Stimulated activated CD4-positive, alpha-beta T cell treated with anti-CD3 and anti-CD28 coated beads, Interleukin-4, amount 100 ng/mL, for 48 hours (primary cell): ENCODE results near the gene CMYA5.

ENCODE experiments used
- DNase-seq, 2 donors: peaks; one replicate each; pipeline ENCODE4 v3.0.0-alpha.2; 2020; ENCODE audit warnings: low read depth in 2 of 2

The CMYA5 gene

DNA sequence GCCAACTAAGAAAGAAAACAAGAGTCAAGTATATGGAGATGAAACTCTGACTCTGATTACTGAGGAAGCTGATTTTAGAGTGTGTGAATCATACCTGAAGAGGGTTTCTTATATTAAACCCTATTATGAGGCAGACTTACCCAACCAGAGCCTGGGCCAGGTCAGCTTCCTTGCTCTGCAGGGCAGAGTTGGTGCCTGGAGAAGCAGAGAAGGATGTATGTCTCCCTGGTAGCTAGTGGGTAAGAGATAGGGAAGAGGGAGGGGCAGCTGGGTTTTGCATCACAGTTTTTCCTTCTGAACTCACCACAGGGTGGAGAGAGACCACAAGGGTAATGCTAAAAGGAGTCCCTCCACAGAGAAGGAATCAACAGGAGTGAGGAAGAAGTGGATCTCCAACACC, 104.1 kb downstream of the CMYA5 start:
- DNase-seq, result no peak

DNA sequence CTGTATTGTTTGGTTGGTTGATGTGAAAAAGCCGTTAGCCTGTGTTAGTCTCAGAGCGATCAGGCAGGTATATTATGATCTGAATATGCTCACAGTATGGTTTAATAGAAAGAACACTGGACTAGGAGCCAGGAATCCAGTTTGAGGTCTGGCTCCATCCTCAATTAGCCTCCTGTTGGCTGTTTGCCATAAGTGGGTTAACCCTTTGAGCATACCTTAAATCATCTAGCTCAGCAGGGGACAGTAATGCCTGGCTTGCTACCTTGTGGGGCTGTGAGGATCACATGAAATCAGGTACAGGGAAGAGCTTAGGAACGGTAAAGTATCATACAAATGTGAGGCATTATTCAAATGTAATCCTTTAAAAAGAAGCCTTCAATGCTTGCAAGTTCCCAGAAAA, 104.7 kb downstream of the CMYA5 start:
- DNase-seq, result no peak

DNA sequence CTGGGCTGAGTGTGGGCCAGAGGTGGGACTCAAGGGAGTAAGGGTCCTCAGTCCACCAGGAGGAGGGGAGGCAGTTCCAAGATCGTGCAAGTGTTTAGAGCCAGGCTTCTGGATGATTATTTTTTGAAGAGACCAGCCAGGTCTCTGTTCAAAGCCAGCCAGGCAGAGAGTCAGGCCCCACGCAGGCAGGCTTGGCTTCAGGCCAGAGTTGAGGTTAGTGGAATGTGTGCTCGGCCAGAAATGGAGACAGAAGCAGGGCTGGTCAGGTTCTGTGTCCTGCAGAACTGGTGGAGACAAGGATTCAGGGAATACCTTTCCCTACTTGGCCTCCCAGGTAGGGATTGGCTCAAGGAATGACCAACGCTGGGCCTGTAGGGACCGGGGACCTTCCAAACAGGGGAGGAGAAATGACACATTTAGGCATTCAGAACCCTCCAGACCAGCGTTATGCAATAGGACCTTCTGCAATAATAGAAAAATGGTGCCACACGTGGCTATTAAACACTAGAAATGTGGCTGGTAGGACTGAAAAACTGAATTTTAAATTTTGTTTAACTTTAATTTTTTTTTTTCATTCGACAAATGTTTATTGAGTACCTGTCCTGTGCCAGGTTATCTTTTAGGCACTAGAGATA, 106.2 kb downstream of the CMYA5 start:
- no peak for DNase-seq

DNA sequence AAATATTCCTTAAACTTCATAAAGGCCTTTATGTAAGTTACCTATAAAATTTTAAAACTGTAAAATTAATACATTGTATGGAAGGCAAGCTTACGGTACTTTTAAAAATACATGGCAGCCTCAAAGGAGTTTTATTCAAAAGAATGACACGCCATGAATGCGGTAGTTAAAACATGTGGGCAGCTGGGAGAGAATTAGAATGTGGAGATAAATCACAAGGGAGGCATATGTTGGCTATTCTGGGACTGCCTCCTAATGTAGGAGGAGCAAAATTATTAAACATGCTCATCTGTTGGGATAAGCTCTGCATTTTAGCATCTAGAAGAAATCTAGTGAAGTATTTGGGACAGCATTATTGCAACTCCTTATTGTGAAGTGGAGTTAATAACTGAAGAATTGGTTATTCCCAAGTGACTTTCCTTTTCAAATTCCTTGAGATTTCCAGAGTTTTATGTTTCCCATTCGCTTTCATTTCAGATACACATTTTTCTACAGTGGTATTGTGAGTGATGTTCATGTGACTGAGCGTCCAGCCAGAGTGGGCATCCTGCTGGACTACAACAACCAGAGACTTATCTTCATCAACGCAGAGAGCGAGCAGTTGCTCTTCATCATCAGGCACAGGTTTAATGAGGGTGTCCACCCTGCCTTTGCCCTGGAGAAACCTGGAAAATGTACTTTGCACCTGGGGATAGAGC, 109.4 kb downstream of the CMYA5 start:
- no peak for DNase-seq

DNA sequence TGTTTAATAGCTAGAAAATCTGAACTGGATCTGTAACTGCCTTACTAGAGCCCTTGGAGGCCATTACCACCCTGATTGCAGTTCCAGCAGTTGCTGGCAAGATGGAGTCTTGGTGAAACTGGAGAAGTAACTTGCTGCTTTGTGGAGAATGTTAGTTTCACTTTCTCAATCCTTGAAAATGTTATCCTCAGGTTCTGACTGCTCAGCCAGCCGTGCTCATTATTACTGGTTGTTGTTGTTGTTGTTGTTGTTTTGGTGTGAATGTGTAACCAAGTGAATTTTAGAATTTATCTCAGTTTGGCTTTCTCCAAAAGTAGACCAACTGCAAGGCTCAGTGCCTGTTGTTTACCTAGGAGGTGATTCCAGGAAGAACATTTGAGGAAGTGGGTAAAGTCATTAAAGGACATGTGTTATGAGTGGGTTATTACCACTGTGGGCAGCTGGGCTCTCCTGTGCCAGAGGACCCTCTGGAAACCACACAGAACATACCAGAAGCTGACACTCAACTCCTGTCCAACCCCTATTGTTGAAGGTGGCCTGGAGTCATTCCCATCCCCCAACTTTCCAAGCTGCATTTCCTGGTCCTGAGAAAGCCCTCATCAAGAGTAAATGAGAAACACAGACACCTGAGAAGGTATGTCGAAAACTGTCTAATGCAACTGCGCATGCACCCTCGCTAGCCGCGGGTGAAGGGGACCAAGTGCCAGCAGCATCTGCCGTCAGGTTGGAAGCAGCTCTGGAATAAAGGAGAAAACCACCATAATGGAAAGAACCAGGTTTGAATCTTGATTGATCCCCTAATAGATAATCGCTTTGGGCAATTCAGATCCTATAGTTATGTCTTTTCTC, 111.6 kb downstream of the CMYA5 start:
- no peak for DNase-seq

DNA sequence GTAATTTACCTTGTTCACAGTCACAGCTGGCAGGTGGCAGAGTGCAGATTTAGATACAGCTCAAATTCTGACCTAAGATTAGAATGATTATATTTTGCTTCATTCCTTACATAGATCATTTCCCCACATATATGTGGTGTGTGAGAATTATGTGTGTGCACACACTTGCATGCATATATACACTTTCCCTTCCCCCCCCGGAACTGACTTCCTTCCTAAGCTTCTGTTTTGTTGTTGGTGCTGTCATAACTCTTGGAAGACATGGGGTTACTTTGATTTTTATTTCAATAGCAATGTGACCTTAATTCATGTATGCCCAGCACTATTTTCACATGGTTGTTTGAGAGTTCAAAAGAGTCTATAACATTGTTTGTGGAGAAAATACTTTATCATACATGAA, 112.8 kb downstream of the CMYA5 start:
- DNase-seq, result no peak

DNA sequence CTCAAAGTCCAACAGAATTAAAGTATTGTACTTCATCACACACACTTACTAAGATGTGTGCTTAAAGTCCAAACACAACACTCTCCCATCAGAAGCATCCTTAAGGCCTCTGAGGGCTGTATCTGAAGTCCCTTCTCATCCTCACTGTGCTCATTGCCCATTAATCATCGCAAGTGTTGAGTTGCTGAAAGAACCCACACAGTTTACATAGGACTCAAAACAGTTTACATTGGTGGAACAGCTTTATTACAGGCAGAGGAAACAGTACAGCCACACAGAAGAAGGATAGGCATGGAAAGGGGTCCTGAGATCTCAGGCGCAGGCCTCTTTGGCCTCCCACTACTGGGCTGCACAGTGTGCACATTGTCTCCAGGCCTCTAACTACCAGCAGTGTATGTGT, 113.4 kb downstream of the CMYA5 start:
- no peak for DNase-seq

DNA sequence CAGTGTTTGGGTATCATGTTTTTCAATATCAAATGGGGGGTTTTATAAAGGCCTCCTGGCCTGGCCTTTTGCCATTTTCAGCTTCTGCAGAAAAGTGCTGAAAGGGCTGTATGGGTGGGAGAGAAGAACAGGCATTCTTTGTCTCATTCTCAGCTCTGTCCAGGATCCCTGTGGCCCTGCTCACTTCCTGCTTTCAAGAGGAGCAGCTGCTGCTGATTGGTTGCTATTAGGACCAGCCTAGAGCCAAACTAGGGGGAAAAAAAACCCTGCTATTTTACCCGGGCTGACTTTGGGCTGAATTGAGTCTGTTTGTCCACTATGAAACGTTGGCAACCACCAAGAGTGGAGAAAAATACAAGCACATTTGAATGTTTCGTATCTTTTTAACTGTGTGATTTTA, 117.1 kb downstream of the CMYA5 start:
- no peak for DNase-seq

DNA sequence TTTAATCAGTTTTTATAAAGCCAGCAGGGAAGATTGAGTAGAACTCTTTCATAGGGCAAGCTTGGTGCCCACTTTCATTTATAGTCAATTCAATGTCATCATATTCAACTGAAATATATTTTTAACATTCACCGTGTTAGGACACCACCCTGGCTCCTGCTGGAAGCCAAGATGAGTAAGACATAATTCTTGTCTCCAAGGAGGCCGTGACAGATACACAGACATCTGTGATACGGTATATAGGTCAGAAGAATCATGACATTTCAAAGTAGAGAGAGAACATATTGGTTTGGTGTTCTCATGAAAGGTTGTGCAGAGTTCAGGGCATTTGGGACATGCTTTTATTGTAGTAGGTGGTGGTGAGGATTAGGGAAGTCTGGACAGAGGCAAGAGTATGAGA, 120.1 kb downstream of the CMYA5 start:
- no peak for DNase-seq

DNA sequence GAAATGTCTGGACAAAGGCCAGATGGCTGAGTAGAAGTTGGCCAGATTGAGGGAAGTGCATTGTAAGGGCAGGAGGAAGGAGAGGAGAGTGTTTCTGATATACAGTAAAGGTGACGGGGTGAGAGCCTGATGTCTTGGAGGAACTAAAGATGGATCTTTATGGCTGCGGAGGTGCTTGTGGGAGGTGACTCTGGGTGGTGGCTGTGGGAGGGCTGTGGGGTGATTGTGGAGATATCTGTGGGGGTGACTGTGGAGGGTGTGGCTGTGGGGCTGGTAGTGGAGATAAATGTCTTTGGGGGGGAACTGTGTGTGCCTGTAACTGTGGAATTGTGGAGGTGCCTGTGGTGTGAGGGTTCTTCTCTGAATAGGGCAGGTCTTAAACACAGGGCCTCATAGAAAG, 121.4 kb downstream of the CMYA5 start:
- DNase-seq, result no peak

DNA sequence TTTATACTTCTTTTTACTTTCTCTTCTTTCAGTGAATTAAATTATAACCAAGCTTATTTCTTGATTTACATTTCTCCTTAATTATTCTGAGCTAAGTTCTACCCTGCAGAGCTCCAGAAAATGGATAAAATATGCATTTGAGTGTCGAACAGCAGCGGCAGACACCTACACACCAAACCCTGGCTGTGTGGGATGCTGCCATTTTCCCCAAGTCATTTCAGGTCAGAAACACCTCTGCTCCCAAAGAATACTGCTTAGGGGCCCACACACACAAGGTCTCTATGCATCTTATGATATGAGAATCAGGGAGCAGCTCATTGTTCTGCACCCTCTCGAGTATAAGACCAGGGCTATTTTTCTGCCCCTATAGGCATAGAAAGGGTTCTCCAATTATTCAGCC, 122.3 kb downstream of the CMYA5 start:
- DNase-seq, result no peak

DNA sequence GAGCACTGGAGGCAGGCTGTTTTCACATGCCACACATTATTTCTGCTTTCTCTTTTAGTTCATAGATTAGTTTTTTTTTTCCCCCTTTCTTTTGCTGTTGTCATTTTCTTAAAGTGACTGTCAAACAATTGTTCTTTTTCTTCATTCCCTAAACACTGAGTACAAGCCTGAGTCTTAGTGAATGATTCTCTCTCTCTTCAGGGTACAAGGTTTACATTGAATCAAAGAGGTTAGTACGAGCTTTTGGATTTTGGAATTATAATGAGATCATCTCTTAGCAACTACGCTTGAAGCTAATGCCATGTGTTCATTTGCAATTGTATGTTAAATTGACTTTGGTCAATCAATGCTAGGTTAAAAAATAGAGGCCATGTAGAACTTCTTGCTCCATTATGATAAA, 125.1 kb downstream of the CMYA5 start:
- no peak for DNase-seq

DNA sequence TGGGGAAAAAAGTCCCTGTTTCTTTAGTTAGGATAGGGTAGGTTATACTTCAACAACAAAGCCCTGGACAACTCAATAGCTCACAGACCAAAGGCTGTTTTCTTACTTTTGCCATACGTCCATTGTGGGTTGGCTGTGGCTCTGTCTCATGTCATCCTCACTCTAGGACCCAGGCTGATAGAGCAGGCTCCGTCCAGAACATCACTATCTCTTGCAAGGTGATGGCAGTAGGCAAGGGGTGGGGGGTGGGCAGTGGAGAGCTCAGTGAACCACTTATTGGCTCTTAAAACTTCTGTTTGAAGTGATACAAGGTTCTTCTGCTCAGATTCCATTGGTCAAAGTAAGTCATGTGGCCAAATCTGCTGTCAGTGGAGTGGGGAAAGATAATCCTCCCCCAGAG, 126.4 kb downstream of the CMYA5 start:
- no peak for DNase-seq

DNA sequence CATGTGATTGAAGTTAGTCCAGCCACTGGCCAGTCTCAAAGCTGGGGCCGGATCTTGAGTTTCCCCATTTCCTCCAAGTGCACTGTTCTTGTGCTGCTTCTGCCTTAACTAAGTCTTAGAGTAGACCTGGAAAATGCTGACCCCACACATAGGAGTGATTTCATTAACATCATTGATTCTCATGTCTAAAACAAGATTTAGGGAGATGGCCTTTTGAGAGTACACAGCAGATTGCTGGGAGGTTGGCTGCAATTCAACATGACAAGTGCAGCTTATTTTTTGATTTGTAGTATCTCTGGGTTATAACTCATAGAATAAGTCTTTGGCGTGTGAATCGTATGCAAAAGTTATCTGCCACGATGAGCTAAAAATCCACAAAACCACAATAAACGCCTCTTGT, 131.0 kb downstream of the CMYA5 start:
- DNase-seq, result no peak

DNA sequence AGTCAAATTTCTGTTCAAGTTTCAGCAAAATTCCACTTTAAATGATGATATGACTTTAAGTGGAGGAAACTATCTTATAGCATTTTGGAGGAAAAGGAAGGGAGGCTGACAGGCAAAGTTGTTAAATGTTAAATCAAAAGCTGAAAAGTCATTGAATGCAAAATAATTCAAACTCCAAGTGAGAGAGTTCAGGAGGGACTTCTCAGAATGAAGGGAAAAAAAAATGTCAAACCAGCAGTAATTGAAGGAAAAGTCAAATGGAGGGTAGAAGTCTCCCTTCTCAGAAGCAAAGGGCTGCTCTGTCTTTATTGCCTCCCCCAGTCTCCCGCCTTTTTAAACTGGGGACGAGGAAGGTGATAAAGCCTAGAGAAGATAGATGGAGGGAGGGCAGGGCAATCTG, 134.8 kb downstream of the CMYA5 start:
- no peak for DNase-seq

DNA sequence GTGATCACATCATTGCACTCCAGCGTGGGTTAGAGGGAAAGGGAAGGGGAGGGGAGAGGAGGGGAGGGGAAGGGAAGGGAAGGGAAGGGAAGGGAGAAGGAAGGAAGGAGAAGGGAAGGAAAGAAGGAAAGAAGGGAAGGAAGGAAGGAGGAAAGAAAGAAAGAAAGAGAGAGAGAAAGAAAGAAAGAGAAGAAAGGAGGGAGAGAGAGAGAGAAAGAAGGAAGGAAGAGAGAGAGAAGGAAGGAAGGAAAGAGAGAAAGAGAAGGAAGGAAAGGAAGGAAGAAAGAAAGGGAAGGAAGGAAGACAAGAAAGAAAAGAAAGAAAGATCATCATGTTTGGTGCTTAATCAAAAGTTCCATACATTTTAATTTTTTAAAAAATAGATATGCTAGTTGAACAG, 136.2 kb downstream of the CMYA5 start:
- DNase-seq, result no peak

DNA sequence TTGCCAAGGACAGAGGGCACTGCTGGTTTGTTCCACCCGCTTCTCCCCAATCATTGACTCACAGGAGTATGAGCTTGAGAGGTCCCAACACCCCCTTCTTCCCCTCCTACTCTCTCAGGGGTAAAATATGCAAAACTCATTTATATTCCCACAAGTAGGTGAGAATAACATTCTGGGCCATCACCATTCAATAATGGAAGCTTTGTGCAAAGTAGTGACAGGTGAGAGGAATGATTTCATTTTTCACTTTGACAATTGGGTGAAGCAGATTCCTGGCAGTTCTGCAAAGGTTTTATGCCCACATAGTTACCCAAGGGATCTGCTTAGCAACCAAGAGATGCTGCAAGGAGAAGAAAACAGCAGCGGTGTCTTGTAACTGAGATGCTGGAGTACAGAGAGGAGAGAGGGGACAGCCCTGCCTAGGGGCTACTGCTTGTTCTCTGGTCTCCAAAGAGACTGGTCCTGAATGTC, 137.6 kb downstream of the CMYA5 start:
- DNase-seq, result no peak

DNA sequence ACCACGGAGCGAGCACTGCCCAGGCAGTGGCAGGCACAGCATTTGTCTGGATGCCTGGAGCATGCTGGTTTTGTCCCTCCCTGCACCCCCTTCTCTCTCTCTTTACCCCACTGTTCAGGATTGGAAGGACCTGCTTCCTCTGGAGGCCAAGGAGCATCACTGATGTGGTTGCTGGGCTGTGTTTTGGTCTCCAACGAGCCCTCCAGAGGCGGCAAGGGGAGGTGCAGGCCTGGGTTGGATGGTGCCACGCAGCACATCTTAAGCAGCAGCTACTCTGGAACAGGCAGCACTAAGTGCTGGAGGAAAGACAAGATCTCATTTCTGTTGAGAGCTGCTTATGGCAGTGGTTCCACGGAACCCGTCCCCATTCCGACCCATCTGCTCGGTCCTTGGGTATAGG, 139.6 kb downstream of the CMYA5 start:
- no peak for DNase-seq

DNA sequence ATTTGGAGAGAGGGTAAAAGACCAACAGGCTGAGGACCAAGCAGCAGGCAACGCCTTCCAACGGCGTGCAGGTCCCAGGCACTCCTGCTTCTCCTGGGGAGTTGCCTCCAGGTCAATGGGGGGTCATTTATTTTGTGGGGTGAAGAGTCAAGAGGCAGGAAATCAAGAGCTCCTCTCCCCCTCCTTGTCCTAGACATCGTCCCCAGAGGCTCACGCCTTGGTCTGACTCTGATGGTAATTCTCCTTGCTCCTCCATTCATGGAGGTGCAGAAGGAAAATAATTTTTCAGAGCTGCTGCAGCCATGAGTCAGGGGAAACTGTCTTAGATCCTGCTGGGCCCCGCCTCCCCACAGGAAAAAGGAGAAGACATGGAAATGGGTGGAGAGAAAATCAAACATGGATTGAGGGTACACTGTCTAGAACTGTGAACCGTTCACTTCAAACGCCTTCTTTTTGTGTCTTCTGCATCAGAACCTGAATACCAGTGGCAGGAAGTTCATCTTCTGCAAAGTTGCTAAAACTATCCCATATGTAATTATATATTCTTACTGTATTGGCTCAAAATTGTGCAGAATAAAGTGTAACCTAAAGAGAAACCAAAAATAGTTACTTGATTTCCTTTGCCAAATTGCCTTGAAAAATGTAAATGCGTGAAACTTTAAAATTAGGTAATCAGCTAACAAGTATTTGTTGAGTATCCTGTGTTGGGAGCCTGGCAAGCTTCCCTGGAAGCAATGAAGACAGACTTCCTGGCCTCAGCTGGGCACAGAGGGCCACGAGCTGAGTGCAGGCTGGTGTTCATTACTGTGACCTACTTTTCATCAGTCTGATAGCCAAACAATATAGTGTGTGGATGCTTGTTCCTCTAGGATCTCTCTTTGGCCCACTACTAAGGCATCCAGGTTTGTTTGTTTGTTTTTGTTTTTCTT, 142.0 kb downstream of the CMYA5 start:
- no peak for DNase-seq

DNA sequence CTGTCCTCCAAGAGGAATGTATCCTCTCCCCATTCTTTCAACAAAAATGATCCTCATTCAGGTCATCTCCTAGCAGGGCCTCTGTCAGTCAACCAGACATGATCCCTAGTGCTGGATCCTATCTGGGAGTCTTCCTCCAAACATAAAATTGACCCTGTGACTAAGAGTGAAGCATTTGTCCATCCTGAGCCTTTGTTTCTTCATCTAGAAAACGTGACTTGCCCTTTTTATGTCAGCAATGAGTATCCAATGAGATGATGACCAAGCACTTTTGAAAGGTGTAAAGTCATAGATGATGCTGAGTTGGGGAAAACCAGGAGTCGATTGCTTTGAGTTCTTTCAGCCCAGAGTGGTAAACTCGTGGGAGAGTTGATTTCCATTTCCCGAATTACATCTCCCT, 143.3 kb downstream of the CMYA5 start:
- DNase-seq, result no peak

DNA sequence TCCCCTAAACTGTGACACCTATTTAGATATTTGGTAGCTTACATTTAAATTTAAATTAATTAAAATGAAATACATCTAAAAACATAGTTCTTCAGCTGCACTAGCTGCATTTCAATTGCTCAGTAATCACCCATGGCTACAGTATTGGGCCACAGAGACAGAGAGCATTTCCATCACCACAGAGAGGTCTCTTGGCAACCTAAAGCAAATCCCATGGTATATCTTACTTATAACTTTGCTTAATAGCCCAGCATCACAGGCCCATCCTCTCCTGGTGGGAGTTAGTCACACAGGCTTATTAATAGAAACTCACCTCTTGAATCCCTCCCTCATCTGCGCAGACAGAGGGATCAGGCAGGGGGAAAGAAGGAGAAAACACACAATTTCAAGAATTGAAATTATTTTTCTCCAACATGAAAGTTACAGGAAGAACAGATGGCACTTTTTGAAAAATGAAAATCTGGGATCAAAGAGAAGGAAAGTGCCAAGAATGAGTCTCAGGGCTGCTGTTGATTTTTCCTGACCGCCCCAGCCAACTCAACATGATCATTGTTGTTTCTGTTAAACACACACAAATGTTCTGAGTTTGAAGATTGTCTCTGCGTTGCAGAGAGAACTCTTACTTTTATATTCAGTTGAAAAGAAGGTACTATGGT, 144.6 kb downstream of the CMYA5 start:
- DNase-seq, result no peak
